ENCODE measurements around the gene ELP4. TPM values are rescaled to one million over a fixed set of nuclear protein-coding genes. Genes with fewer than 3 reads are reported as not detected.

ELP4 gene
- total RNA-seq, 1 experiment from 2014 or later, result 21.4 TPM

- ChIA-PET CTCF (no interaction called here), RAD21 (ENCODE audit: low non-redundant PET in 1 of 2, low total read pairs in 2 of 2, uncharacterized antibody in 2 of 2, unreplicated experiment in 2 of 2) (no interaction called here), POLR2A (no interaction called here)
- H3K4me2 ChIP-seq (ENCODE audit: low read length), result no peak overlapping the region
- intact Hi-C loops (cut with micrococcal nuclease), result no loop called here
- no peaks in the 10 kb centered on the region for H3K79me2 ChIP-seq (ENCODE audit: insufficient read depth, low read length)
- H3K27me3 ChIP-seq (ENCODE audit: insufficient read depth, low read length), result no peaks in the 10 kb centered on the region
- DNase-seq (ENCODE audit: low read depth, low spot score) (no peak), ATAC-seq (no peak)
- H3K36me3 ChIP-seq (ENCODE audit: control insufficient read depth in 1 of 2, insufficient read depth in 2 of 2, low read length in 2 of 2), result no peaks in the 10 kb centered on the region
- no TSS peak for BruUV-seq (replicated peaks)
- TF ChIP-seq FOSL1 (IDR thresholded peaks at IDR 0.05; ENCODE audit: low read depth) (no peak), TCF7L2 (IDR thresholded peaks at IDR 0.05; ENCODE audit: borderline replicate concordance, extremely low read depth, insufficient read depth, insufficient read length) (no peak), POLR2A (IDR thresholded peaks at IDR 0.05; ENCODE audit: borderline replicate concordance, extremely low read depth, insufficient read depth, insufficient read length) (no peak), SP1 (IDR thresholded peaks at IDR 0.05; ENCODE audit: low read depth) (no peak), MAX (IDR thresholded peaks at IDR 0.05) (no peak), POLR2AphosphoS5 (IDR thresholded peaks at IDR 0.05; ENCODE audit: low read depth, low read length) (no peak), CTCF (IDR thresholded peaks at IDR 0.05 in 2 of 3, conservative IDR thresholded peaks at IDR 0.05 in 1 of 3; ENCODE audit: borderline replicate concordance in 1 of 3, insufficient read depth in 1 of 3, low read depth in 2 of 3, low read length in 2 of 3) (no peak), EGR1 (IDR thresholded peaks at IDR 0.05; ENCODE audit: low read depth) (no peak), CEBPB (IDR thresholded peaks at IDR 0.05; ENCODE audit: low read depth) (no peak)
- no peak overlapping the region for H3K27ac ChIP-seq (ENCODE audit: low read depth, low read length)
- H3K9me2 ChIP-seq (ENCODE audit: insufficient read depth), result no peaks in the 10 kb centered on the region
- H3K9me3 ChIP-seq (ENCODE audit: control insufficient read depth in 1 of 2, insufficient read depth in 1 of 2, low read depth in 1 of 2, low read length in 2 of 2), result no peaks in the 10 kb centered on the region
- no peaks in the 10 kb centered on the region for H4K20me1 ChIP-seq (ENCODE audit: insufficient read depth)
- no peak overlapping the region for H2AFZ ChIP-seq (ENCODE audit: low read depth, low read length, poor library complexity, severe bottlenecking)
- no peaks in the 10 kb centered on the region for H3K4me1 ChIP-seq (ENCODE audit: control insufficient read depth in 1 of 2, insufficient read depth in 2 of 2, low read length in 2 of 2)
- no peak overlapping the region for H3K9ac ChIP-seq (ENCODE audit: low read length)
- H3K4me3 ChIP-seq (replicated peaks in 1 of 2; ENCODE audit: low read depth in 1 of 2, low read length in 2 of 2), result no peak overlapping the region
These were observed 189.5 kb downstream of the ELP4 start for GRCh38 chr11:31699066-31699465.

- Histone ChIP-seq H4K20me1 (ENCODE audit: insufficient read depth) (no peaks in the 10 kb centered on the region), H3K27ac (ENCODE audit: low read depth, low read length) (no peak overlapping the region), H3K9ac (ENCODE audit: low read length) (no peak overlapping the region), H3K9me3 (ENCODE audit: control insufficient read depth in 1 of 2, insufficient read depth in 1 of 2, low read depth in 1 of 2, low read length in 2 of 2) (no peaks in the 10 kb centered on the region), H3K9me2 (ENCODE audit: insufficient read depth) (no peaks in the 10 kb centered on the region), H3K79me2 (ENCODE audit: insufficient read depth, low read length) (no peaks in the 10 kb centered on the region), H3K36me3 (ENCODE audit: control insufficient read depth in 1 of 2, insufficient read depth in 2 of 2, low read length in 2 of 2) (no peaks in the 10 kb centered on the region), H3K4me2 (ENCODE audit: low read length) (no peak overlapping the region), H3K4me1 (ENCODE audit: control insufficient read depth in 1 of 2, insufficient read depth in 2 of 2, low read length in 2 of 2) (no peaks in the 10 kb centered on the region), H2AFZ (ENCODE audit: low read depth, low read length, poor library complexity, severe bottlenecking) (no peak overlapping the region), H3K4me3 (replicated peaks in 1 of 2; ENCODE audit: low read depth in 1 of 2, low read length in 2 of 2) (no peak overlapping the region), H3K27me3 (ENCODE audit: insufficient read depth, low read length) (no peaks in the 10 kb centered on the region)
- DNase-seq (ENCODE audit: low read depth, low spot score) (no peak), ATAC-seq (no peak)
- ChIA-PET POLR2A (no interaction called here), CTCF (no interaction called here), RAD21 (ENCODE audit: low non-redundant PET in 1 of 2, low total read pairs in 2 of 2, uncharacterized antibody in 2 of 2, unreplicated experiment in 2 of 2) (no interaction called here)
- intact Hi-C loops (cut with micrococcal nuclease), result no loop called here
- BruUV-seq (replicated peaks), result no TSS peak
- TF ChIP-seq CEBPB (IDR thresholded peaks at IDR 0.05; ENCODE audit: low read depth) (no peak), EZH2phosphoT487 (IDR thresholded peaks at IDR 0.05; ENCODE audit: borderline replicate concordance) (no peak), FOSL1 (IDR thresholded peaks at IDR 0.05; ENCODE audit: low read depth) (no peak), POLR2AphosphoS5 (IDR thresholded peaks at IDR 0.05; ENCODE audit: low read depth, low read length) (no peak), ATF3 (IDR thresholded peaks at IDR 0.05) (no peak), EGR1 (IDR thresholded peaks at IDR 0.05; ENCODE audit: low read depth) (no peak), SIN3A (IDR thresholded peaks at IDR 0.05; ENCODE audit: low read depth) (no peak), SRF (IDR thresholded peaks at IDR 0.05; ENCODE audit: low read depth) (no peak), TCF7L2 (IDR thresholded peaks at IDR 0.05; ENCODE audit: borderline replicate concordance, extremely low read depth, insufficient read depth, insufficient read length) (no peak), ZNF274 (IDR thresholded peaks at IDR 0.05; ENCODE audit: low read depth, low read length) (no peak), REST (IDR thresholded peaks at IDR 0.05; ENCODE audit: low read depth) (no peak), RAD21 (IDR thresholded peaks at IDR 0.05; ENCODE audit: low read depth) (no peak)
These were observed 193.4 kb downstream of the ELP4 start for GRCh38 chr11:31702966-31703365.

Measured in HCT116 (cell line).